Stimulated activated CD8-positive, alpha-beta memory T cell treated with anti-CD3 and anti-CD28 coated beads, Interleukin-4, amount 100 ng/mL, for 48 hours (primary cell): ENCODE data around the gene TRNP1.
"Not testable (repeated sequence)": the region's sequence is repeated elsewhere in the genome, so short reads cannot be mapped to it uniquely, and the experiment has no call there.

Source experiments
- DNase-seq: peaks from one replicate; pipeline ENCODE4 v3.0.0-alpha.2; 2020

The TRNP1 gene, protein sequence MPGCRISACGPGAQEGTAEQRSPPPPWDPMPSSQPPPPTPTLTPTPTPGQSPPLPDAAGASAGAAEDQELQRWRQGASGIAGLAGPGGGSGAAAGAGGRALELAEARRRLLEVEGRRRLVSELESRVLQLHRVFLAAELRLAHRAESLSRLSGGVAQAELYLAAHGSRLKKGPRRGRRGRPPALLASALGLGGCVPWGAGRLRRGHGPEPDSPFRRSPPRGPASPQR

DNA sequence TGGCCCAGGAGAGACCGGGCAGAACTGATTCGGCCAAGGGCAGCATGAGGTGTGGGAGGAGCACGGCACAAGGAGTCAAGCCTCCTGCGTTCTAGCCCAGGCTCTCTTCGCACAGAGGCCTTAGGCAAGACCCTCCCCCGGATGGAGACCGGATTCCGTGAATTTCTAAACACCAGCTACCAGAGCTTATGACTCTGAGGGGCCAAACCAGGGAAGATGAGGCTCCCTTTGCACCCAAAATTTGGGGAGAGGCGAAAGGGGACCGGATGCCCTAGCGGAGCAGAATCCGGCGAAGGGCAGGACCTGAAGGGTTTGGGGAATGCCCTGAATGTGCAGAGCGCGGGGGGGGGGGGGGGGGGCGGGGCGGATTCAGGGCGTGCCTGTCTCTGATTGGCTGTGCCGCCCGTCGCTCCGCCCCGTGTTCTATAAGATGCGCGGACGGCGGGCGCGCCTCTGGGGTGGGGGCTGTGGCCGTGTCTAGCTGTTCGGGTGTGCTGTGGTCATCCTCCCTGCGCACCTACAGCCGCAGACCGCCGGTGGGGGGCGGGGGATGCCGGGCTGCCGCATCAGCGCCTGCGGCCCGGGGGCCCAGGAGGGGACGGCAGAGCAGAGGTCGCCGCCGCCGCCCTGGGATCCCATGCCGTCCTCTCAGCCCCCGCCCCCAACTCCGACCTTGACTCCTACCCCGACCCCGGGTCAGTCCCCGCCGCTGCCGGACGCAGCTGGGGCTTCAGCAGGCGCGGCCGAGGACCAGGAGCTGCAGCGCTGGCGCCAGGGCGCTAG is at the start of gene TRNP1:
Gene TRNP1 (plus strand): TSS at position 456 of the 783 bp plus-strand sequence. CDS start 95 bp downstream, at position 551.
- DNase-seq = peak; percentile 79

DNA sequence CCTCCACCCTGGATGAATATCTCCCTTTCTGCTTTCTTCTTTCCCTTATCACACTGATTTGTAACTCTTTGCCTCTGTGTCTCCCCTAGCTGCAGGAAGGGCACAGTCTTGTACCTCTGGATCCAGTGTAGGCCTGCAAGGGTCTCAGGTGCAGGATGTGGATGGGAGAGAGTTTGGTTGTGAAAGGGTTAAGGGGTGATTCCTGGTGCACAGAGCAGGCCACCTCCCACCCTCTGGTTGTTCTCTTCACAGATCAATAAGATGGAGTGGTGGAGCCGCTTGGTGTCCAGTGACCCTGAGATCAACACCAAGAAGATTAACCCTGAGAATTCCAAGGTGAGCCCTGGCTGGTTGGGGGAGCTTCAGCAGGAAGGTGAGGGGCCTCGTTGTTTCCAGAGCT is 48.4 kb upstream of the TRNP1 start:
- DNase-seq = no peak

DNA sequence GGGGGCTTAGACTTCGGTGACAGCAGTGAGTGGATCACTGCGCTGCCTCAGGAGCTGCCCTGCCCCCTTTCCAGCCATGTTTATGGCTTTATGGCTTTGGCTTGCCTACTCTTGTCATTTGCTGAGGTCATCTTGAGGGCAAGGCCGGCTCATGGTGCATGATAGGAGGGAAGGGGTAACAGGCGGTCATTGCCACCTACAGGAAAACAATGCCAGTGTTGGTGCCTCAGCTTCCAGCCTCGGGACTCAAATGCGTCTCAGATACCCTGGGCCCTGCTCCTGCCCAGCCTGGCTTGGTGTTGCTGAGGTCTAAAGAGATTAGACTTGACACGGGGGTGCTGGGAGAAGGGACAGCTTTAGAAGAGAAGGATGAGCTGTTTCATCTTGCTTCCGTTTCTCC is 47.8 kb upstream of the TRNP1 start:
- no peak for DNase-seq

DNA sequence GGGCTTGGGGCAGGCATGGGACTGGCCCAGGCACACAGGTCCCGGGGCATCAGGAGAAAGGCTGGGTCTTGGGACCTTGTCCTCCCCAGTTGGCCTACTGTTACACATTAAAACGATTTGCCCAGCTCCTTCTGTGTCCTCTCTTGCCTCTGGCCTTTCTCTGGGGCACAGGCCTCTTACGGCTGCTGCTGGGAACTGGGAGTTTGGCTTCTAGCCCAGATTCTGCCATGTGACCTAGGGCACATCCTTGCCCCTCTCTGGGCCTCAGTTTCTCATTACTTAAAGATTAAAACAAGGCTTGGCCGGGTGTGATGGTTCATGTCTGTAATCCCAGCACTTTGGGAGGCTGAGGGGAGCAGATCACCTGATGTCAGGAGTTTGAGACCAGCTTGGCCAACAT is 47.2 kb upstream of the TRNP1 start:
- DNase-seq = no peak

DNA sequence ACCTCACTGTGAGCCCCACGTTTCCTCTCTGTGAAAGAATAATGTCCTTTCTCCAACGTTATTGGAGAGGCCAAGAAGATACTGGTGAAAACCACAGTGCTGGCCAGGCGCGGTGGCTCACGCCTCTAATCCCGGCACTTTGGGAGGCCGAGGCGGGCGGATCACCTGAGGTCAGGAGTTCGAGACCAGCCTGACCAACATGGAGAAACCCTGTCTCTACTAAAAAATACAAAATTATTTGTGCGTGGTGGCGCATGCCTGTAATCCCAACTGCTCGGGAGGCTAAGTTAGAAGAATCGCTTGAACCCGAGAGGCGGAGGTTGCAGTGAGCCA is 44.8 kb upstream of the TRNP1 start:
- not testable (repeated sequence) for DNase-seq

DNA sequence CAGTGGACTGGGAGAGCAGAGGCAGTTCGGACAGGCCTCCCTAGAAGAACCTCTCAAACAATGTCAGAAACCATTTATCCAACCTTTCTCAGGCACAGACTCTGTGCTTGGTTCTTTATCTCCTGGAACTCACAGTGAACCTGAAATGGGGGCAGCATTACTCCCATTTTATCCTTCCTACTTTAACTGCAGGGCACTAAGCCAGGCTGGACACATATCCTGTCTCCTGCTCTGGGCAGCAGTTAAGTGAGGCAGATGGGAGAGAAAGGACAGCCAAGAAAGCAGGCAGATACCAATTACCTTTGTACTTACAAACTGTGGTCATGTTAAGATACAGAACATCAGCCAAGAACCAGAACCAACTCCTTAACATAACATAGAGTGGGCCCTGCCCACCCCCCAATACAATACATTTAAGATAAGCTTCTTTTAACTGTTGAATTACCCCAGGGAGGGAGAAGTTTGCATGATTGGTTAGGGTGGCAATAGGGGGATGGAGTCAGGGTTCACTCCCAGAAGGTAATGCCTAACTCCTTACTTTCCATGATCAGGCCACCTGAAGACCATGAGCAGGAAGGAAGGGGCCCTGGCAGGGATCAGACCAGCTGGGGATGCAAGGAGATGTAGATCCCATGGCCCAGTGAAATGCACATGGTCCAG is 44.1 kb upstream of the TRNP1 start:
- no peak for DNase-seq

DNA sequence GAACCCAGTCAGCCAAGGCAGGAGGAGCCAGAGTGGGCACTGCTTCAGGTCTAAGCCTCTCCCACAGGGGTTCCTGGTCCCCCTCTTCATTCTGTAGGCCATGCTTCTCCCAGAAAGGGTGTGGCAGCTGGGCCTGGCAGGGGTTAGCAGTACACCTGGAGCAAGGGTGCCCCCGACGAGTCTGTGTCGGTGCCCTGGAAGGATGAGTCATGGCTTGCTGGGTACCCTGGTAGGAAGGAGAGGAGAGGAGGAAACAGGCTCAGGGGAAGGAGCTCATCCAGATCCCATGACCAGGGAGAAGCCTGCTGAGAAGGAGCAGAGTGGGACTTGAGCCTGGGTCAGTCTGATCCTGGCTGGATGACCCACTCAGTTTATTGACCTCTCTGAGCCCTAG is 43.6 kb upstream of the TRNP1 start:
- DNase-seq = no peak

DNA sequence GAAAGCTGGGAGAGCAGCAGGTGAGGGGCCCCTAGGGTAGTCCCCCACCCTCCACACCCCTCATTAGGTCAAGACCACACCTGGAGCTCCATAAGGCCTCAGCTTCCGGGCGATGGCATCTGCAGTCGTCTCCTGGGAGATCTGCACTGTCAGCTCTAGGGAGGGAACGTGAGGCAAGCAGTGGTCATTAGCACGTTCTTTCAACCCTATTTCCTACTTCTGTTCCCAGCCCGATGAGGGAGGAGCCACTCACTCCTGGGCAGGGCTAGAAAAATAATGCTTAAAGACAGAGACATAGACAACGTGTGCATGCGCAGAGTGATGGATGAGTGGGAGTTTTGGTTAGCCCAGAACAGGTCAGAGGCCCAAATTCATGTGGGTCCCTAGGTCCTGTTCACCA is 42.9 kb upstream of the TRNP1 start:
- DNase-seq = no peak

DNA sequence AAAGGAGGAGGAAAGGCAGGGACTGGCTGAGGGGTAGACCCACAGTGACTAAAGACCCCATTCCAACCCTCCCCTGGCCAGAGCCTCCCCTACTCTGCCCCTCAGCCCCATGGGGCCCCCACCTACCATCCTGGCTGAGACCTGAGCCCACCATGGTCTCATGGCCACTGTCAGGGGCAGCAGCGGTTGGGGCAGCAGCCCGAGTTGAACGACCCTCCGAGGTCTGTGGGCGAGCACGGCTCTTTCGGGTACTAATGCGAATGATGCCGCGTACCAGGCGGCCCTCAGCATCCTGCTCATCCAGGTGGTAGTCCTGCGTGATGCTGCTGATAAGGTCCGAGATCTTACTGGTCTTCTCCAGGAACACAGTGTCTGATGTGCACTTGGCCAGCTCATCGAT is 42.3 kb upstream of the TRNP1 start:
- DNase-seq = no peak

DNA sequence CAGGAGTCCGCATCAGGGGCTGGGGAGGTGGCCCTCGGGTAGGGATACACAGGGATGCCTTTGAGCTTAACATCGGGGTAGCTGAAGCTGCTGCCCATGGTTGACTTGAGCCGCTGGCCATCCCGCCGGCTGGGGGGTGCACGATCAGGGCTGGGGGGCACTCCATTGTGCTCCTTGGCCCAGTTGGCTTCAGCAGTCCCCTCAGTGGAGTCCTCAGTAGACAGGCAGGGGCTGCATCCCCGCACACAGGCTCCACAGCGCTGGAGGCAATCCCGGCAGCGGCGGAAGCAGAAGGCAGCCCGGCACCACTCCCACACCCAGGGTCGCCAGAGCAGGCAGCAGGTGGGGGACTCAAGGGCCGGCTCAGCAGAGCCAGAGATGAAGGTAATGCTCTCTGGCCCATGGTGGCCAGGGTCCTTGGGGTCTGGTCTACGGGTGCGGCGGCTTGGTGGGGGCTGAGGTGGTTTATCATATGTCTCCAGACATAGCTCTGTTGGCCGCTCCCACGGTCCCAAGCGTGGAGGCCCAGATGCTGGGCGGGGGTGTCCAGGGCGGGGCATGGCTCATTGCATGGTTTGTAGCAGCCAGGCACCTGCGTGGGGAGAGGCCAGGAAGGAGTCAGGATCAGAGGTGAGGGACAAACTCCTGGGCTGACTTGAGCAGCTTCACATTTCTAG is 41.5 kb upstream of the TRNP1 start:
- no peak for DNase-seq

DNA sequence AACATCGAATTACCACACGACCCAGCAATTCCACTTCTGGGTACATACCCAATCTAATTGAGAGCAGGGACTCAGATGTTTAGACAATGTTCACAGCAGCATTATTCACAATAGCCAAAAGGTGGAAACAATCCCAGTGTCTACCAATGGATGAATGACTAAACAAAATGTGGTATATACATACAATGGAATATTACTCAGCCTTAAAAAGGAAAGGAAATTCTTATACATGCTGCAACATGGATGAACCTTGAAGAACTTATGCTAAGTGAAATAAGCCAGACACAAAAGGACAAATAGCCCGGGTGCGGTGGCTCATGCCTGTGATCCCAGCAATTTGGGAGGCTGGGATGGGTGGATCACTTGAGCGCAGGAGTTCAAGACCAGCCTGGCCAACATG is 40.1 kb upstream of the TRNP1 start:
- DNase-seq = no peak

DNA sequence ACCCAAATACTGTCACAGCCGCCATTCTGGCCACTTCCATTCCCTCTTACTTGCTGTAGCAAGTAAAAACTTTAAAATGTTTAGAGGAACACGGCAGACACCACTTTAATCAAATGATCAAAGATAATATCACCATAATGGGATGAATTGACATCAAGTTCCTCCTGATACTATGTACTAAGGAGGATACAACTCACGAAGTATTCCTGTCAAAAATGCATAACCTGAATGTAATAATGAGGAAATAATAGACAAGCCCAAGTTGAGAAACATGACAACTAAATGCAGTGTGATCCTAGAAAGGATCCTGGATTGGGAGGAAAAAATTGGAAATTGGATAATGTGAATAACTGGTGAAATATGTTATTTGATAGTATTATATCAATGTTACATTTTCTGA is 37.2 kb upstream of the TRNP1 start:
- DNase-seq = no peak

DNA sequence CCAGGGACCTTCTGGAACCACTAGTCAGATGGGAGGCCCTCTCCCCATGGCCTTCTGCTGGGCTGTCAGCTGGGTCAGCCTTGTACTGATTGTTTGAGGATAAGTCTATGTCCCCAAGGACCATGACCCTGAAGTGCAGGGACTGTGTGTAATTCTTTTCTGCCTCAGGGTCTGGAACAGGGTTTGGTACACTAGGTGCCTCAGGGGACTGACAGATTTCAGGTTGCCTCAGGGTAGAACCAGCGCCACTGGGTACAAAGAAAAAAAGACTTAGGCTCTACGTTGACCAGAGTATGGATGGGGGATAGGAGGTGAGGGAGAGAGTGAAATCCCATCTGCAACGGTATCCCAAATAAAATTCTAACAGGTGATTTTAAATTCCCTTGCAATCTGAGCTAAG is 36.2 kb upstream of the TRNP1 start:
- no peak for DNase-seq

DNA sequence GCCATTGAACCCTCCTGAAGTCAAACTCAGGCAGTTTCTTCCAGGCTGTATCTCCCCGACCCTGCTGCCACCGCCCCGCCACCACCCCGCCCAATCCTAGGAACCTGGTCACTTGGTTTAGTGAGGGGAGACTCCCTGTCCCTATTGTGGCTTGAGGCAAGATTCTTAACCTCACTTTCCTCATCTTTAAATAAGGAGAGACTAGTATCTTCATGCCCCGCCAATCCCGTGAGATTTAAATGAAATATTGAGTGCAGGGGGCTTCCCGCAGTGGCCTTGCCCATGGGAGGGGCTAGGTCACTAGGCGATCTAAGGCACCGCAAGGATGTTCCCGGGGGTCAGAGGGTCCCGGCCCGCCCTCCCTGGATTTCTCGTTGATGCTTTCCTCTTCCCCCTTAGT is 34.2 kb upstream of the TRNP1 start:
- DNase-seq = no peak

DNA sequence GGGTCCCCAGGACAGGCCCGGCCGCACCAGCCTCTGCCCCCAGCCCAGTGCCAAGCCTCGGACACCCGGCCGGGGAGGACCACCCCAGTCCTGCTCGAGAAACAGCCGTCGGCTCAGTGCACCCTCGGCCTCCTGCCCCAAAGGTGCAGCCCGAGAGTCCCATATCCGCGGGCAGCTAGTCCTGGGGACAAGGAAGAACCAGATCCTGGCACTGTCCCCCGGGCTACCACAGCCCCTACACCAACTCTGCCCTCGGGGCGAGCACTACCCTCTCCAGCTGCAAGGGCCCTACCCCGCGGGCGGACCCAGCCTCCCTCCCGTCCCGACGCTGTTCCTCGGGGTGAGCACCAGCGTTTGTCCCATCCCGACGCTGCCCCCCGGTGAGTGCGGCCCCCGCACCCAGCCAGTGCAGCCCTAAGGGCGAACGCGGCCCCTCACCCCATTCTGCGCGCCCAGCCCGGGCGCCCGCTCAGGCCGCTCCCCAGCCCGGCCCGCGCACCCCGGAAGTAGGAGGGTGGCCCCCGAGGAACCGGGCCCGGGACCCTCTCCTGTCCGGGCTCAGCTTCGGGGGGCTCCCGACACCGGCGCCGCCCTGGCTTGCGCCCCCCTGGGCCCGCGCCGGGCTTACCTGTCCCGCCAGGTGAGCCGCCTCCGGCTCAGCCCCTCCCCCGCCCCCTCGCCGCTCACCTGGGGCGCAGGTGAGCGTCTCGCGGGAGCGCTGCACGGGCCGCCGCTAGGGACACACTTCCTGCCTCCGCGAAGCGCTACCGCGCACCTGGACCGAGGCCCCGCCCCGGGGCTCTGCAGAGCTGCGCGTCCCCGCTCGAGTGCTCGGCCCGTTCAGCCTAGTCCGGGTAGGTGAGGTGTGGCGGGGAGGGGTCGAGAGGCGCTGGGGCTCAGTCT is 33.5 kb upstream of the TRNP1 start, which contains the start of gene KDF1:
Gene KDF1 (minus strand): TSS at position 747 of the 903 bp plus-strand sequence. CDS start 8,088 bp downstream, outside the sequence.
- DNase-seq = peak; percentile 42

DNA sequence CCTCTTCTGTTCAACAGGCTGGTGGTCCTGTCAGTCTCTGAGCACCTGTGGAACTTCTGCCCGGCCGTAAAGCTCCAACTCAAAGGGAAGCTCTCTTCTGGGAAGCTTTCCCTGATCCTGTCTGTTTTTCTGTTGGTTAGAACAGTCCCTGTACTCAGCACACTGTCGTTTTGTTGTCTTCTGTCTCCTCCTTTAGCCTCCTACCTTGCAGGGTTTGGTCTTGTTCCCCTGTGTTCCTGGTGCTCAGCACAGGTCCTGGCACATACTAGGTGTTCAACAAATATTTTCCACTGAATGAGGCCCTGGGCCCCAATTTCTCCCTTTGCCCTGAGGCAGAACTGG is 32.9 kb upstream of the TRNP1 start:
- no peak for DNase-seq

DNA sequence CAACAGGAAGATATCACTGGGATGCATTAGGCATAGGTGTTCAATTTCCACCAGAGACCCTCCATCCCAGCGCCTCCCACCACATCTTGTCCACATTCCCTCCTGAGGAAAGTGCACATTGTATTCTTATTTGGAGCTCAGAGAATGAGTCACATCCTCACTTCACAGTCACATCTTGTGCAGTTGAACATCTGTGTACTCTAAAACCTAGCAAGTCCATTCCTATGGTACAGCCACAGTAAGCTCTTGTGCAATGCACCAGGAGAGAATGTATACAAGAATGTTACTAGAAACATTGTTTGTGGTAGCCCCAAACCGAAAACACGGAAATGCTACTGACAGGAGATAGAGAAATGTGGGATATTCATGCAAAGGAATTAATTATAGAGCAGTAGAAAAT is 31.7 kb upstream of the TRNP1 start:
- no peak for DNase-seq

DNA sequence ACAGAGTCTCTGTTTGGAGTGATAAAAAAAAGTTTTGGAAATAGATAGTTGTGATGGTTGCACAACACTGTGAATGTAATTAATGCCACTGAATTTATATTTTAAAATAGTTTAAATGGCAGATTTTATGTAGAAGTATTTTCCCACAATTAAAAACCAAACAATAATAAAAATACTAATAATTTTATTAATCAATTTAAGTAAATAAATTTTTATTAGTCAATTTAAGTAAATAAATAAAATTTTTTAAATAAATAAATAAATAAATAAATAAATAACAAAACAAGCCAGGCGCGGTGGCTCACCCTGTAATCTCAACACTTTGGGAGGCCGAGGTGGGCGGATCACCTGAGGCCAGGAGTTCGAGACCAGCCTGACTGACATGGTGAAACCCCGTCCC is 28.3 kb upstream of the TRNP1 start:
- no peak for DNase-seq

DNA sequence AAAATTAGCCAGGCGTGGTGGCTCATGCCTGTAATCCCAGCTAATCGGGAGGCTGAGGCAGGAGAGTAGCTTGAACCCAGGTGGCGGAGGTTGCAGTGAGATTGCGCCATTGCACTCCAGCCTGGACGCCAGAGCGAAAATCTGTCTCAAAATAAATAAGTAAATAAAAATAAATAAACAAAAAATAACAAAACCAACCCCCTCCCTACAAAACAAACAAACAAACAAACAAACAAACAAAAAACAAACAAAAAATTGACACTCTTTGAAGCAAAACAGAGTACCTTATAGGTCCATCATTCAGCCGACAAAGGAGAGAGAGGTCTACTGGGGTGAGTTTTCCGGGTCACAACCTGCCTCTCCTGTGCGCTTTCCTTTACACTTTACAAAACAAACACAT is 27.9 kb upstream of the TRNP1 start:
- no peak for DNase-seq

DNA sequence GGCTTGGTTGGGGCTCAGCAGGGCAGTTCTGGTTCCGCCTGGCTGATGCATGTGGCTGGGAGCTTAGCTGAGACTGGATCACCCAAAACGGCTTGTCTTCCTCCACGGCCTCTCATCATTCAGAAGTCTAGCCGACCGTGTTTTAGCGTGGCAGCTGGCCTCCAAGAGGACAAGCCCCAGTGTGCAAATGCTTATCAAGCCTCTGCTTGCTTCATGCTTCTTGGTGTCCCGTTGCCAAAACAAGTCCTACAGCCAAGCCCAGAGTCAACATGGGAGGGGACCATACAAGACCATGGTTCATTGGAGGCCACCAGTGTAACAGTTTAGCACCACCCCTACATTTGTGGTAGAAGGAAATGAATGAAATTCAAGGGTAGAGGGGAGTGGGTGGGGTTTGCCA is 22.7 kb upstream of the TRNP1 start:
- DNase-seq = no peak

DNA sequence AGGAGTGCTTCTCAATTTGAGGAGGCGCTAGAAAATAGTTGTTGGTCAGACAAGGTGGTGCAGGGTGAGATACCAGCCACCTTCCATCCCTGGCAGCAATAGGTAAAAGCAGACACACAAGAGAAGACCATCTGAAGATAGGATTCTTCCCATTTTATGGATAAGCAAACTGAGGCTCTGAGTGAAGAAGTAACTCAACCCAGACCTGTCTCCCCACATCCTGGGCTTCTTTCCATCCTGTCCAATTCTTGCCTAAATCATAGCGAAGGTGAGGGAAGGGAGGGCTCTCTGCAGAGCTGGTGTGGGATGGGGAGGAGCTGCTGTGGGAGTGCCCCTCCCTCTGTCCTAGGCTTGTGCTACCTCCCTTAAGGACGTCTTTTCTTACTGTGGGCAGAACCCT is 21.9 kb upstream of the TRNP1 start:
- DNase-seq = no peak

DNA sequence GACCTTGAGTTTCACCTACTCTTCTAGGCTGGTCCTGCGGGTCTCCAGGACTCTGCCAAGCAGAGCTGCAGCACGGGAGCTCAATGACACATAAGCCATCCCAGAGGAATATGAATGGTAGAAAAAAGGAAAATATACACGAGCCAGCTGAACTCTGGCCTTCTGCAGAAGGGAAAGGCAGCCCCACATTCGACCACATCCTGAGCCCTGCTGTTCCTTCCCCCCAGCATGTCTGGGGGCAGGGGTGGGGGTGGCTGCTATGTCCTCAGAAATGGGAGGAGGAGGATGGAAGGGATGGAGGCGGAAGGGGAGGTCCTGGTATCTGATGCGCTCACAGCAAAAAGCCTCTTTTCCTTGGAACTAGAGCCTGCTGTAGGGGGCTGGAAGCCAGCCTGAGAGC is 21.1 kb upstream of the TRNP1 start:
- DNase-seq = no peak

DNA sequence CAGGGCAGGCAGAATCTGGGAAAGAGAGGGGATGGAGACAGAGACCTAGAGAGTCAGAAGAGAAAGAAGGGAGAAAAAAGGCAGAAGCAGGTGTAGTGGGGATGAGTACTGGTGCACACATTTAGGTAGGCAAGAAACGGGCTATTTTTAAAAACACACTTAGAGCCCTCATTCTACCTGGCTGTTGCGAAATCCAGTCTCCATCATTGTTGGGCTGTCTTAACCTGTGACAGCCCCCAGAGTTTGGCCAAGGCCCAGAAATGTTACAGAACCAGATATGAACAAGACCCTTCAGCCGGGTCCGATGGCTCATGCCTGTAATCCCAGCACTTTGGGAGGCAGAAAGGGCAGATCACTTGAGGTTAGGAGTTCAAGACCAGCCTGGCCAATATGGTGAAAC is 20.7 kb upstream of the TRNP1 start:
- no peak for DNase-seq
